B cell (primary cell): ENCODE measurements around the gene CDH12. TPM values are rescaled to one million over a fixed set of nuclear protein-coding genes. Genes with fewer than 3 reads are reported as not detected.

Experiments used
- ATAC-seq: fragments of 200-7000 bp; cut with Tn5 transposase; one replicate; pipeline ENCODE4 v1.10.0; 2021; ENCODE audit warnings: low read depth, mild to moderate bottlenecking, moderate number of reproducible peaks, moderate library complexity
- CTCF ChIA-PET: fragments of 350-600 bp; sonication (Branson Sonifier 250); formaldehyde crosslinking; loops from one replicate; lab custom pipeline; 2021; ENCODE audit warnings: antibody characterized with exemption, inconsistent platforms; lab: Charles Lee
- POLR2A ChIA-PET: fragments of 350-600 bp; sonication (Branson Sonifier 250); formaldehyde crosslinking; loops from one replicate; lab custom pipeline; 2021; ENCODE audit warnings: antibody characterized with exemption; lab: Charles Lee
- DNase-seq: peaks from one replicate; pipeline ENCODE4 v3.0.0; 2013
- H2AFZ ChIP-seq: 2 replicates; pipeline ENCODE4 v1.6.1; 2012; ENCODE audit warnings: mild to moderate bottlenecking, low read depth, low read length; ENCODE audit not compliant: insufficient read depth, poor library complexity, severe bottlenecking
- H3K27ac ChIP-seq, 2 donors: 1 replicate in 1 of 2; 2 replicates in 1 of 2; pipeline ENCODE4 v1.5.1; 2012 to 2013; ENCODE audit warnings: low read length in 2 of 2, mild to moderate bottlenecking in 2 of 2, moderate library complexity in 1 of 2
- H3K27me3 ChIP-seq, 4 experiments: fragments of 200-600 bp in 1 of 4; sonication (generic) in 1 of 4; replicated peaks in 1 of 4; 1 replicate in 2 of 4; 2 replicates in 2 of 4; pipeline versions ENCODE4 v1.6.1 to v1.7.0; 2013 to 2016; ENCODE audit warnings: low read length in 3 of 4, mild to moderate bottlenecking in 2 of 4, mixed read lengths in 1 of 4, moderate library complexity in 1 of 4; ENCODE audit not compliant: insufficient read depth in 4 of 4, control insufficient read depth in 3 of 4; ENCODE audit errors: control extremely low read depth in 1 of 4
- H3K36me3 ChIP-seq, 2 experiments: replicated peaks in 1 of 2; 1 replicate in 1 of 2; 2 replicates in 1 of 2; pipeline versions ENCODE4 v1.6.1 to v1.7.1; 2013; ENCODE audit warnings: low read length in 1 of 2; ENCODE audit not compliant: insufficient read depth in 2 of 2, control insufficient read depth in 1 of 2; ENCODE audit errors: control extremely low read depth in 1 of 2, extremely low read depth in 1 of 2
- H3K4me1 ChIP-seq, 2 donors: fragments of 200-600 bp in 1 of 2; sonication (generic) in 1 of 2; 1 replicate in 1 of 2; 2 replicates in 1 of 2; pipeline versions ENCODE4 v1.5.1 to v1.6.1; 2013 to 2017; ENCODE audit warnings: low read length in 2 of 2; ENCODE audit not compliant: control insufficient read depth in 2 of 2, insufficient read depth in 2 of 2
- H3K4me2 ChIP-seq: replicated peaks from 2 replicates; pipeline ENCODE3; 2012; ENCODE audit warnings: mild to moderate bottlenecking, low read depth, low read length; ENCODE audit not compliant: poor library complexity, severe bottlenecking
- H3K4me3 ChIP-seq, 5 experiments: fragments of 200-600 bp in 1 of 5; sonication (generic) in 1 of 5; 1 replicate in 3 of 5; 2 replicates in 2 of 5; pipeline versions ENCODE4 v1.5.1 to v1.7.0; 2011 to 2016; ENCODE audit warnings: low read length in 4 of 5, mild to moderate bottlenecking in 4 of 5, low read depth in 2 of 5, control low read depth in 1 of 5, moderate library complexity in 1 of 5; ENCODE audit not compliant: insufficient read depth in 1 of 5; ENCODE audit errors: control extremely low read depth in 1 of 5, extremely low read depth in 1 of 5
- H3K79me2 ChIP-seq: fragments of 200-600 bp; sonication (generic); one replicate; pipeline ENCODE4 v1.6.0; 2016; ENCODE audit warnings: low read length; ENCODE audit not compliant: control insufficient read depth, insufficient read depth
- H3K9ac ChIP-seq: fragments of 200-600 bp; sonication (generic); 2 replicates; pipeline ENCODE4 v1.6.1; 2017; ENCODE audit warnings: mild to moderate bottlenecking, low read length, moderate library complexity
- H3K9me3 ChIP-seq, 3 donors: one replicate each; pipeline versions ENCODE4 v1.6.1 to v1.7.1; 2013; ENCODE audit warnings: low read length in 2 of 3; ENCODE audit not compliant: control insufficient read depth in 2 of 3, insufficient read depth in 1 of 3; ENCODE audit errors: control extremely low read depth in 1 of 3
- H4K20me1 ChIP-seq: 2 replicates; pipeline ENCODE4 v1.6.0; 2012; ENCODE audit warnings: mild to moderate bottlenecking, low read length; ENCODE audit not compliant: insufficient read depth, control insufficient read depth, poor library complexity, severe bottlenecking
- H3K27ac Mint-ChIP-seq: one replicate; pipeline ENCODE4 v1.8.0; 2021; ENCODE audit warnings: mixed read lengths
- H3K27me3 Mint-ChIP-seq: one replicate; pipeline ENCODE4 v1.8.0; 2021; ENCODE audit warnings: mixed read lengths
- H3K4me1 Mint-ChIP-seq: one replicate; pipeline ENCODE4 v1.8.0; 2021; ENCODE audit warnings: mixed read lengths
- H3K4me3 Mint-ChIP-seq: one replicate; pipeline ENCODE4 v1.8.0; 2021; ENCODE audit warnings: mixed read lengths
- H3K9me3 Mint-ChIP-seq: one replicate; pipeline ENCODE4 v1.8.0; 2022; ENCODE audit warnings: mixed read lengths; ENCODE audit not compliant: insufficient read depth
- EZH2 ChIP-seq: IDR thresholded peaks from 2 replicates; pipeline ENCODE4 v1.6.1; 2012; ENCODE audit warnings: borderline replicate concordance, low read depth, mild to moderate bottlenecking, moderate library complexity, low read length; ENCODE audit not compliant: insufficient read depth, poor library complexity, severe bottlenecking
- WGBS: methylation state at CpG from one replicate; pipeline ENCODE4 v1.1.5; 2013; ENCODE audit warnings: missing lambda C conversion rate; ENCODE audit not compliant: insufficient coverage; 5-methylcytosine and 5-hydroxymethylcytosine counted together
- intact Hi-C: fragments of 100-400 bp; cut with micrococcal nuclease; formaldehyde crosslinking; loops from one replicate; pipeline ENCODE4 v1.10.0; 2022
- polyA plus RNA-seq: library from polyadenylated mRNA; depleted of rRNA; stranded (reverse); fragments of >200 nt; gene quantifications from 2 replicates; pipeline ENCODE4 v1.2.3, GENCODE V29; 2012
- total RNA-seq, 2 donors: library from RNA; stranded (reverse); fragments of 120-200 nt in 1 of 2; gene quantifications; 1 replicate in 1 of 2; 2 replicates in 1 of 2; pipeline versions ENCODE4 v1.2.3 to v1.2.4, GENCODE V29; 2013 to 2022
- TF ChIP-seq, protein P1 (sequence below): fragments of 200-600 bp; IDR thresholded peaks from one replicate; pipeline ENCODE4 v1.8.0; 2022; ENCODE audit warnings: antibody characterized with exemption, mild to moderate bottlenecking

Gene CDH12
- total and polyA plus RNA-seq, 2 donors (not counting 1 experiment from before 2014, with no cell fraction given), result not detected

DNA sequence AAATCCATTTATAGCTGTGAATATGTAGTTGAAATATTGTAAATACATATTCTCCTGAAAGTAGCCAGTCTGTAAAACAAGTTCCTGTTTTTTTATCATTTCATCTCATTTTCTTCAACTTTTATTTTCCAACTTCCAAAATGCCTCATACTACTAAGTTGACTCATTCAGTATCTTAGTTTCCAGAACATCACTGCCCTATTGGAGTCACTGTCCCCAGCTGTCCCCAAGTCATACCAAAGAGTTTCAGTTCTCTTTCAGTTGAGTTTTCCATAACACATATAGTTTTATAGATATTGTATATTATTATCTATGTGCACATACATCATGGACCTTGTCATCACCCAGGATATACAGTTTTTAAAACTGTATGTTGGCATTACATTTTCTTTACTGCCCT is 261.7 kb downstream of the CDH12 start:
- Histone ChIP-seq H3K27ac (no peak overlapping the region), H3K27me3 (no peaks in the 10 kb centered on the region), H3K79me2 (no peaks in the 10 kb centered on the region), H3K36me3 (no peaks in the 10 kb centered on the region), H3K9me3 (no peaks in the 10 kb centered on the region), H3K9ac (no peak overlapping the region), H3K4me1 (no peaks in the 10 kb centered on the region), H4K20me1 (no peaks in the 10 kb centered on the region), H2AFZ (no peak overlapping the region), H3K4me3 (no peak overlapping the region), H3K4me2 (no peak overlapping the region)
- intact Hi-C loops, result no loop called here
- H3K27me3 Mint-ChIP-seq, result no peaks in the 10 kb centered on the region
- POLR2A ChIA-PET, result no interaction called here
- CTCF ChIA-PET, result no interaction called here
- no peak overlapping the region for H3K27ac Mint-ChIP-seq
- no peak for ATAC-seq
- H3K9me3 Mint-ChIP-seq, result no peaks in the 10 kb centered on the region
- no peaks in the 10 kb centered on the region for H3K4me1 Mint-ChIP-seq
- no peak for DNase-seq
- H3K4me3 Mint-ChIP-seq, result no peak overlapping the region
- TF ChIP-seq, protein P1, sequence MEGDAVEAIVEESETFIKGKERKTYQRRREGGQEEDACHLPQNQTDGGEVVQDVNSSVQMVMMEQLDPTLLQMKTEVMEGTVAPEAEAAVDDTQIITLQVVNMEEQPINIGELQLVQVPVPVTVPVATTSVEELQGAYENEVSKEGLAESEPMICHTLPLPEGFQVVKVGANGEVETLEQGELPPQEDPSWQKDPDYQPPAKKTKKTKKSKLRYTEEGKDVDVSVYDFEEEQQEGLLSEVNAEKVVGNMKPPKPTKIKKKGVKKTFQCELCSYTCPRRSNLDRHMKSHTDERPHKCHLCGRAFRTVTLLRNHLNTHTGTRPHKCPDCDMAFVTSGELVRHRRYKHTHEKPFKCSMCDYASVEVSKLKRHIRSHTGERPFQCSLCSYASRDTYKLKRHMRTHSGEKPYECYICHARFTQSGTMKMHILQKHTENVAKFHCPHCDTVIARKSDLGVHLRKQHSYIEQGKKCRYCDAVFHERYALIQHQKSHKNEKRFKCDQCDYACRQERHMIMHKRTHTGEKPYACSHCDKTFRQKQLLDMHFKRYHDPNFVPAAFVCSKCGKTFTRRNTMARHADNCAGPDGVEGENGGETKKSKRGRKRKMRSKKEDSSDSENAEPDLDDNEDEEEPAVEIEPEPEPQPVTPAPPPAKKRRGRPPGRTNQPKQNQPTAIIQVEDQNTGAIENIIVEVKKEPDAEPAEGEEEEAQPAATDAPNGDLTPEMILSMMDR, result no peak
- no peak for TF ChIP-seq EZH2

DNA sequence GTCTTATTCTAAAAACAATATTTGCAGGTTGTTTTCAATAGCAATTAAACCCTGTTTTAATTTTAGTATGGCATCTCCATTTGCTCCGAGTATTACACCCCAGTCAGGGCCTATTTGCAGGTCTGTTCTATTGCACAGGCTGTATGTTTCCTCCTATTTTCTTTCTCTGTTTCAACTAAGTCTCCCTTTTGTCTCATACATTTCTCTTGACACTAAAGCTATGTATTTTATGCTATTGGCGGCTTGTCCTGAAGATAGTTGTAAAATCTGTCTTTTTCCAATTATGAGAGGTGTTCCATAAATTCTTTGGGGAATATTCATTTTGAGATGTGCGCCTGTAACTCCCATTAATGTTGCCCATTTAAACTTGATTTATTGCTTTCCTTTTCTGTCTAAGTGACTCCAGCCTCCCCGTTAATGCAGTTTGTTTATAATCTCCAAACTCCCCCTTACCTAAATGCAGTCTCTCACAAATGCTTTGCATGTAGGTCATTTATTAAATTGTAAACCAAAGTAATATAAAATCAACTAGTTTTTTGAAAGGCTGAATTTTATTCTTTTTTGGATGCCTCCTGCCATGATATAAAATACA is 262.4 kb downstream of the CDH12 start:
- Histone ChIP-seq H3K4me2 (no peak overlapping the region), H3K4me3 (no peak overlapping the region), H4K20me1 (no peaks in the 10 kb centered on the region), H3K9ac (no peak overlapping the region), H3K4me1 (no peaks in the 10 kb centered on the region), H3K9me3 (no peaks in the 10 kb centered on the region), H3K79me2 (no peaks in the 10 kb centered on the region), H3K27ac (no peak overlapping the region), H3K36me3 (no peaks in the 10 kb centered on the region), H3K27me3 (no peaks in the 10 kb centered on the region), H2AFZ (no peak overlapping the region)
- intact Hi-C loops, result no loop called here
- no peak overlapping the region for H3K27ac Mint-ChIP-seq
- no peak for TF ChIP-seq EZH2
- TF ChIP-seq, protein P1, result no peak
- ATAC-seq (no peak), DNase-seq (no peak)
- POLR2A ChIA-PET, result no interaction called here
- H3K9me3 Mint-ChIP-seq, result peaks cover 2% of the 10 kb centered on the region
- H3K4me3 Mint-ChIP-seq, result no peak overlapping the region
- 100% methylated on average over 1 of the region's 4 CpGs for WGBS
- H3K27me3 Mint-ChIP-seq, result no peaks in the 10 kb centered on the region
- CTCF ChIA-PET, result no interaction called here
- no peaks in the 10 kb centered on the region for H3K4me1 Mint-ChIP-seq
